ENCODE data around the gene CLEC5A. TPM values are rescaled to one million over a fixed set of nuclear protein-coding genes. Genes with fewer than 3 reads are reported as not detected.
"Not testable (repeated sequence)": the region's sequence is repeated elsewhere in the genome, so short reads cannot be mapped to it uniquely, and the experiment has no call there.

Gene CLEC5A
- total RNA-seq (2014; rRNA removed; shearing (Covaris generic)), result not detected in 2 replicates

GRCh38 chr7:141946796-141947195 lies at the start of gene CLEC5A:
Gene CLEC5A (minus strand): TSS chr7:141946974. CDS start chr7:141946292, 682 bp downstream.
- no peak for DNase-seq (ENCODE audit: low spot score)

GRCh38 chr7:141993354-141993753 lies 46.6 kb upstream of the CLEC5A start:
- DNase-seq (ENCODE audit: low spot score), result no peak

- DNase-seq (ENCODE audit: low spot score), result no peak
These were observed 45.9 kb upstream of the CLEC5A start for GRCh38 chr7:141992688-141993087.

DNA sequence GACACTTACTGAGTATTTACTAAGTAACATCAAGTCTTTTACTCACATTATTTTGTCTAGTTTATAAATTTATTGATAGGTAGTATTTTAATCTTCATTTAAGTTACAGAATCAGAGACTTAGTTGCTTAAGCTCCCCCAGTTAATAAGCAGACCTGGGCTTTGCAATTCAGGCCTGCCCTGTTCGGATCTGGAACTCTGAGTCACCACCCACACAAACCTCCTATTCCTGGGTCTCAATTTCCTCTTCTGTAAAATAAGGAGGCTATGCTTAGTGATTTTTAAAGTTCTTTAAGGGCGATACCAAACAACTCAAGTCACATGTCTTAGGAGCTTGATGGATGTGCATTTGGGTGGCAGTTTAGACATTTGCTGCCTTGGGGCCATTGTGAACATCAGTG lies 45.4 kb upstream of the CLEC5A start:
- DNase-seq (ENCODE audit: low spot score), result no peak

GRCh38 chr7:141991140-141991539 lies 44.4 kb upstream of the CLEC5A start:
- DNase-seq (ENCODE audit: low spot score), result no peak

- no peak for DNase-seq (ENCODE audit: low spot score)
These were observed 43.4 kb upstream of the CLEC5A start for GRCh38 chr7:141990011-141990725.

GRCh38 chr7:141987803-141988202 lies 41.0 kb upstream of the CLEC5A start:
- DNase-seq (ENCODE audit: low spot score), result not testable (repeated sequence)

DNA sequence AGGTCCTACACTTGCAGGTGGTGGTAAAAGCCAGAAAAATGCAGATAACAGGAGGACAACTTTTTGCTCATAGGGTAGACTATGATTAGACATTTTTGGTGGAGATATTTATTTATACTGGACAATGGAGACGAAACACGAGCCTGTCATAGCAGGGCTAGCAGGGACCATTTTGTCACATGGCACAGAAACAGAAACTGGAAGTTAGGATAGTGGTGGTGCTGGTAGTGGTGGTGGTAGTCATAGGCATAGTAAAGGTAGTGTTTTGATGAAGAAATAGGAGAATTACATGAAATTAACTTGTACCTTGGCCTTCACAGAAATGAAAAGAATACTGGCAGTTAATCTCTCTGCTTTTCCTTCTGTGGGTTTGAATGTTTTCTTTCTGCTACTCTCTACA lies 40.1 kb upstream of the CLEC5A start:
- DNase-seq (ENCODE audit: low spot score), result no peak

- DNase-seq (ENCODE audit: low spot score), result peak; percentile 43
These were observed 39.2 kb upstream of the CLEC5A start for GRCh38 chr7:141985926-141986325.

- DNase-seq (ENCODE audit: low spot score), result no peak
These were observed 32.8 kb upstream of the CLEC5A start for GRCh38 chr7:141979568-141979967.

DNA sequence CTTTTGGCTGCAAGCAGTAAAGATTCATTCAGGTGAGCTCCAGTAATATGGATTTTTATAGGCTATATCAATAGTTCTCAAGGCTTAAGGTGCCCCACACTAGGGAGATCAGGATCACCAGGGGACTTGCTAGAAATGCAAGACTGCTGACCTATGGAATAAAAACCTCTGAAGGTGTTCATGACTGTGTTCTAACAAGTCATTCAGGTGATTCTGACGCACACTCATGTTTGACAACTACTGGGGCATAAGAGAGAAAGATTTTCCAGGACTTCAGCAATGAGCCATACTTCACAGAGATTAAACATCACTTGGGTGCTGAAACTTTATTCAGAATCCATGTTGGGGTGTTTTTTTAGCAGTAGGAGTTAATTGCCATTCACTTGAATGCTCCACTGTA lies 31.6 kb upstream of the CLEC5A start:
- DNase-seq (ENCODE audit: low spot score), result no peak

DNA sequence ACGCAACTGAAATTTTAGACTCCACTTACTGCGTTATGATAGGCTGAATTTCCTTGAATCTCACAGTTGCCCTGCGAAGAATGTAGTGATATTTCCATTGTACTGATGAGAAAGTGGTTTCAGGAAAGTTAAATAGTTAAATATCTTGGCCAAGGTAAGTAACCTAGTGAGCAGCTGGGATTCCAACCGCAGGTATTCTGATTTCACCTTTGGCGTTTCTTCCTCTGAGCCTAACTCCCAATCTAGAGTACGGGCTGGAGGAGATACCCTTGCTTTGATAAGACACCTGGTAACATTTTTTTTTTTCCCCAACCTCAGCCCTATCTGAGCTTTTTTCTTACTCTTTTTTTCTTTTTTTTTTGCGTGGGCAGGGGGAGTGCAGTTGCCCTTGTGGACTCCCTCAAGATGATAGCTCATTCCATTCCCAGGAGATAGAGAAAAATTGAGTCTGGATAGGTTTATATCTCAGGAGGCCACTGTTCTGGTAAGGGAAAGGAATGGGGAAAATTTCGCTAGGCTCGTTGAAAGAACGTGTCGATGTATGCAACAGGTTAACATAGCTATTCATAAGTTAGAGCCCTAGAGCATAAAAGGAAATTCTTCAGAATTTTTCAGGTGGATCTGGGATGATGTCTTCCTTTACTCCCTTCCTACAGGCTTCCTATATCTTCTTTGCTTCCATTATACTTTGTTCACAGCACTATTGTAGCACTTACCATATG lies 29.9 kb upstream of the CLEC5A start:
- DNase-seq (ENCODE audit: low spot score), result no peak

- peak; percentile 95 for DNase-seq (ENCODE audit: low spot score)
These were observed 29.2 kb upstream of the CLEC5A start for GRCh38 chr7:141975806-141976523.

DNA sequence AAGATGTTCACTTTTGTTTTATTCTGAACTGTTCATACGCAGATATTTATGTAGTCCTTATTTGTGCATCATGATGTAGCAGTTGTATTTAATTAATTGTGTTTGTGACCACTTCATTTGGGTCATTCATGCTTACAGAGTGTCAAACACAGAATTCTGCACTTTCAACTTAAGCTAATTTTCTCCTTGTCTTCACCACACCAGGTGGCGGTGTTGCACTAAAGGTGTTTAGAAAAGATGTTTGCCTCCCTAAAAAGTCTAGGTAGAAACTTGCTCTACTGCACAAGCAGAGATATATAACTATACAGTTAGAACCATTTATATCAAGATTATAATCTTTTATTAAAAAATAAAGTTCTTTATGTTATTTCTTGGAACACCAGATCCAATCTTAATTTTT lies 28.1 kb upstream of the CLEC5A start:
- peak; percentile 76 for DNase-seq (ENCODE audit: low spot score)

DNA sequence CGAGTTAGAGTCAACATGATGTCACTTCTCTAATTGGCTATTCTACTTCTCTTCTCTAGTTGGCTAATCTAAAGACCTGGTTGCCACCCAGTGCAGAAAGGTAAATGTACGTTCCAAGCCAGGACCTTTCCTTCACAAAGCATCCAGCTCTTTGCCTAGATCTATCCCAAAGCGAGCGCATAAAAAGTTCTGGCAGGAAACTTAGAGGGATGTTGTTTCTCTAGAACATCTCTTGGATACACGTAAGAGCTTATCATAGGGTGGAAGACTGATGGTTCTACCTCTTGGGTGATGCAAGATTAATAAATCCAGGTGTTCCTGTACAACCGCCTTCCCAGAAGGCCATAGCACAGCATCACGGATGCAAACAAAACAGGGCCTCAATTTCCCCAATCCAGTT lies 26.9 kb upstream of the CLEC5A start, which contains the start of gene TAS2R38:
Gene TAS2R38, minus strand, starts transcription at position 101 of the 400 bp plus-strand sequence. Its CDS starts 84 bp downstream, at position 17.
- no peak for DNase-seq (ENCODE audit: low spot score)

DNA sequence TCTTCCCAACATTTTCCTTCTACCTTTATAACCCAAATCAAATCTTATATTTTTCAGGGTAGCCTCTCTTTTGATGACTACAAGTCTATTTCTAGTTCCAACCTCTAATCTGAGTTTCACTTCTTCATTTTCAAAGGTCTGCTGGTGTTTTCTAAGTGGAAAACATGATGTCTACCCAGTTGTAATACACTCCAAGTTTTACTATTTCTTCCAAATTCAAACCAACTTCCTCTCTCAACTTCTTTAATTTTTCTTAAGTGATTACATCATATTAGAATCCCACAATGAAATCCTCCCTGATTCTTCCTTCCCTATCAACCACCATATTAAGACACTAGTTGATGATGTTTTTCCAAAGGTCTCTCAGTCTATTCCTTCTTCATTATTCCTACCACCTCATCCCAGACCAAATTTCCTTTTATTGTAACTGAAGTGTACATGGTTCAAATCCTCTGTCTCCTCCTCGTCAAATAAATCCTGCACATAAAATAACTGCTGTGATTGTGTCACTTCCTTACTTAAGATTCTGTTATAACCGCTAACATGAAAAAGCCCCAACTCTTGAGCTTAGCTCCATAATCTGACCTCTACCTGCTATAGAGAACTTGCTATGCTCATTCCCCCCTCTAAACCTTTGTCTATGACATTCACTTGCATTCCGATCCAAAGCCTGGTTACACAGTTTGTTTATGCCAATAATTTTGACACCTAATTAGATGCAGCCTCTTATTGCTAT lies 14.1 kb upstream of the CLEC5A start:
- no peak for DNase-seq (ENCODE audit: low spot score)

DNA sequence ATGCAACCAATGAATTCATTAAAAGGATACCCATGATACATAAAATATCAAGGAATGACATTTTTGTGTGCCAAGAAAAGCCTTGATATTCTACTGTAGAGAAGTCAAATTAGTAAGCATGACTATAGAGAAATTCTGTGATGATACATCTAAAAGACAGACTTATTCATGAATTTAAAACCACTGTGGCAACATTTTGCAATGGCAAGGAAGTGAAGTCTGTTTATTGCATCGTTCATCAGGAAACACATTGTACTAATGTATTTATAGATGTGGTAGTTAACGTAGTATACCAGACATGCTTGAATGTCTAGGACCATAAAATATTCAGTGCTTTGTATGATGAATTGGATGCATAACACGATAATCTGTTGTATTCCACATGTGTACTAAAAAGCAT lies 9.3 kb upstream of the CLEC5A start:
- no peak for DNase-seq (ENCODE audit: low spot score)

- no peak for DNase-seq (ENCODE audit: low spot score)
These were observed 7.6 kb upstream of the CLEC5A start for GRCh38 chr7:141954334-141954733.

DNA sequence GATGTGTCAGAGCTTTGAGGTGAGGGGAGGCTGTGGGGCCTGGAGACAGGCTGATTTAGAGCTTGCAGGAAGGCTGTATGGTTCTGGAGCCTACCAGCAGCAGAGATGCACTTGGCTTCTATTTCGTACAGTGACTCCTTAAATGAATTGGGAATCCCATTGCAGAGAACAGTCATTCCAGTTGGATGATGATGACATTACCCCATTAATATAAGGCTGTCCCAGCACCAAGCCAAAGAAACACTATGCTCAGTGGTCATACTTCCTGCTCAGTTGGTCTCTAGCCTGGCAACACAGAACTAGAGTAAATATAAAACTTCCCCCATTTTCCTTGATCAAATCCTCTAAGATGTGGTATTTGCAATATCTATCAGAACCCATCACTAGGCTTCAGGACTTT lies 5.7 kb upstream of the CLEC5A start:
- no peak for DNase-seq (ENCODE audit: low spot score)

DNA sequence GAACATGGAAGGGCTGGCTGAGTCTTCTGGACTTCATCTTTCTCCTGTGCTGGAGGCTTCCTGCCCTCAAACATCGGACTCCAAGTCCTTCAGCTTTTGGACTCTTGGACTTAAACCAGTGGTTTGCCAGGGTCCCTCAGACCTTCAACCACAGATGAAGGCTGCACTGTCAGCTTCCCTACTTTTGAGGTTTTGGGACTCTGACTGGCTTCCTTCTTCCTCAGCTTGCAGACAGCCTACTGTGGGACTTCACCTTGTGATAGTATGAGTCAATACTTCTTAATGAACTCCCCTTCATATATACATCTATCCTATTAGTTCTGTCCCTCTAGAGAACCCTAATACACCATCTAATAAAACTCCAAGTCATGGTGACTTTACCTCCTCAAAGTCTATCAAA lies 4.0 kb upstream of the CLEC5A start:
- DNase-seq (ENCODE audit: low spot score), result no peak

- DNase-seq (ENCODE audit: low spot score), result no peak
These were observed 3.1 kb upstream of the CLEC5A start for GRCh38 chr7:141949911-141950310.

DNA sequence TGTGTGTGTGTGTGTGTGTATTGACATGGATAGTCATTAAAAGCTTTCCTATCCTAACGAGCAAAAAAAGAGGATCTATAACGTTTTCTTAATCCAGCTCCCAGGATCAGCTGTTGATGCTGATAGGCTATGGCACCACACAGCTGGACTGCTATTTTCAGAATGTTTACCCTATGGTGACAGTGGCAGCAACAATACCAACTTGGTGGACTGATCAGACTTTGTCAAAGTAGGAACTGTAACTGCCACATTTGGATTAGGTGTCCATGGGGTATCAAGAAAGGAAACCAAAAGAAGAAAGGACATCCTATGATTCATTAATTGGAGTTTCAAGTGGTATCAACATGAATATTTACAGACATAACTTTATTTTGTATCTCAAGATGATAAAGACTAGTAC lies 2.7 kb upstream of the CLEC5A start:
- no peak for DNase-seq (ENCODE audit: low spot score)

Data from HT-29 (cell line).